Coronary artery (tissue), 2 donors: ENCODE results near the gene HBEGF.

Source experiments
- DNase-seq: peaks from one replicate; pipeline ENCODE4 v3.0.0-alpha.2; 2017; ENCODE audit warnings: low spot score
- H3K27ac ChIP-seq, 2 donors: fragments of 200-600 bp; sonication (generic); one replicate each; pipeline ENCODE4 v1.5.1; 2016 to 2019
- H3K4me3 ChIP-seq: fragments of 200-600 bp; sonication (generic); 2 replicates; pipeline ENCODE4 v1.5.1; 2016; ENCODE audit warnings: mild to moderate bottlenecking, moderate library complexity
- TF ChIP-seq, protein P1 (sequence below): fragments of 200-600 bp; sonication (generic); IDR thresholded peaks from one replicate; pipeline ENCODE4 v1.5.1; 2019; ENCODE audit warnings: antibody characterized with exemption

The HBEGF gene

DNA sequence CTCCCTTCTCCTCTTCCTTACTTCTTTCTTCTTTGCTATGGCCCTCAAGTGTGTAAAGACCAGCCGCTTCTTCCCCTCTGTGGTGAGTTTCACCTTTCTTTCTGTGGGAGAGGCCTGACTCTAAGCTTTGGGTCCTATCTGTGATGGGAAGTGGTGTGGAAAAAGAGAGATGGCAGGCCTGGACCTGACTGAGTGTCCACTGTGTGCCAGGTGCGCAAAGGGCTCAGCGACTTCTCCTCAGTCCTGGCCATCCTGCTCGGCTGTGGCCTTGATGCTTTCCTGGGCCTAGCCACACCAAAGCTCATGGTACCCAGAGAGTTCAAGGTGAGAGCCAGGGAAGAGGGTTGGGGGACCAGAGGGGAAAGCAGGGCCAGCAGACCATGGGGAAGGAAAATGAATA lies 19.5 kb upstream of the HBEGF start:
- DNase-seq = no peak
- H3K27ac ChIP-seq = no peak overlapping the region
- H3K4me3 ChIP-seq = no peak overlapping the region
- TF ChIP-seq, protein P1, sequence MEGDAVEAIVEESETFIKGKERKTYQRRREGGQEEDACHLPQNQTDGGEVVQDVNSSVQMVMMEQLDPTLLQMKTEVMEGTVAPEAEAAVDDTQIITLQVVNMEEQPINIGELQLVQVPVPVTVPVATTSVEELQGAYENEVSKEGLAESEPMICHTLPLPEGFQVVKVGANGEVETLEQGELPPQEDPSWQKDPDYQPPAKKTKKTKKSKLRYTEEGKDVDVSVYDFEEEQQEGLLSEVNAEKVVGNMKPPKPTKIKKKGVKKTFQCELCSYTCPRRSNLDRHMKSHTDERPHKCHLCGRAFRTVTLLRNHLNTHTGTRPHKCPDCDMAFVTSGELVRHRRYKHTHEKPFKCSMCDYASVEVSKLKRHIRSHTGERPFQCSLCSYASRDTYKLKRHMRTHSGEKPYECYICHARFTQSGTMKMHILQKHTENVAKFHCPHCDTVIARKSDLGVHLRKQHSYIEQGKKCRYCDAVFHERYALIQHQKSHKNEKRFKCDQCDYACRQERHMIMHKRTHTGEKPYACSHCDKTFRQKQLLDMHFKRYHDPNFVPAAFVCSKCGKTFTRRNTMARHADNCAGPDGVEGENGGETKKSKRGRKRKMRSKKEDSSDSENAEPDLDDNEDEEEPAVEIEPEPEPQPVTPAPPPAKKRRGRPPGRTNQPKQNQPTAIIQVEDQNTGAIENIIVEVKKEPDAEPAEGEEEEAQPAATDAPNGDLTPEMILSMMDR = no peak

DNA sequence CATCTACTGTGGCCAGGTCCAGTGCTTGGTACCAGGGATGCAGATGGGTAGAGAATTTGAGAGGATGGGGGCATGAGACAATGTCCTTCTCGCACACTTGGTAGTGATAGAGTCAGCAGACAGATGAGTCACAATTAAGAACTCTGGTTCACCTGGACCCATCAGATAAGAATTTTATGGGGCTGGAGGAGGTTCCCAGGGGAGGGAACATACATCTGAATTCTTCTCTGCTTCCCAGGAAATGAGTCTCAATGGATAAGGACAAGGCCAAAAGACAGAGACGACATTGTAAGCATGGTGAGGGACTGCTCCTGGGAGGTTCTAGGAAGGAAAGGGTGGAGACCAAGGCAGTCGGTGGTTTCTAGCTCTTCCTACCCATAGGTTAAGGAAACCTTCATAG lies 18.9 kb upstream of the HBEGF start:
- TF ChIP-seq, protein P1 = no peak
- H3K27ac ChIP-seq = no peak overlapping the region
- no peak for DNase-seq
- H3K4me3 ChIP-seq = no peak overlapping the region

DNA sequence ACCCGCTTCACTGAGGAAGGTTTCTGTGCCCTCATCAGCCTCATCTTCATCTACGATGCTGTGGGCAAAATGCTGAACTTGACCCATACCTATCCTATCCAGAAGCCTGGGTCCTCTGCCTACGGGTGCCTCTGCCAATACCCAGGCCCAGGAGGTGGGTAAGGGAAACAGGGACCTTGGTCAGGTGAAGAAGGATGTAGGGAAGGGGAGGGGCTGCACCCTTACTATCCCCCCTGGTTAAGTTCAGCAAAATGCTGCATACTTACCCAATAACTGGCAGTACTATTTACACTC lies 18.0 kb upstream of the HBEGF start:
- no peak overlapping the region for H3K4me3 ChIP-seq
- TF ChIP-seq, protein P1 = no peak
- no peak overlapping the region for H3K27ac ChIP-seq
- no peak for DNase-seq

DNA sequence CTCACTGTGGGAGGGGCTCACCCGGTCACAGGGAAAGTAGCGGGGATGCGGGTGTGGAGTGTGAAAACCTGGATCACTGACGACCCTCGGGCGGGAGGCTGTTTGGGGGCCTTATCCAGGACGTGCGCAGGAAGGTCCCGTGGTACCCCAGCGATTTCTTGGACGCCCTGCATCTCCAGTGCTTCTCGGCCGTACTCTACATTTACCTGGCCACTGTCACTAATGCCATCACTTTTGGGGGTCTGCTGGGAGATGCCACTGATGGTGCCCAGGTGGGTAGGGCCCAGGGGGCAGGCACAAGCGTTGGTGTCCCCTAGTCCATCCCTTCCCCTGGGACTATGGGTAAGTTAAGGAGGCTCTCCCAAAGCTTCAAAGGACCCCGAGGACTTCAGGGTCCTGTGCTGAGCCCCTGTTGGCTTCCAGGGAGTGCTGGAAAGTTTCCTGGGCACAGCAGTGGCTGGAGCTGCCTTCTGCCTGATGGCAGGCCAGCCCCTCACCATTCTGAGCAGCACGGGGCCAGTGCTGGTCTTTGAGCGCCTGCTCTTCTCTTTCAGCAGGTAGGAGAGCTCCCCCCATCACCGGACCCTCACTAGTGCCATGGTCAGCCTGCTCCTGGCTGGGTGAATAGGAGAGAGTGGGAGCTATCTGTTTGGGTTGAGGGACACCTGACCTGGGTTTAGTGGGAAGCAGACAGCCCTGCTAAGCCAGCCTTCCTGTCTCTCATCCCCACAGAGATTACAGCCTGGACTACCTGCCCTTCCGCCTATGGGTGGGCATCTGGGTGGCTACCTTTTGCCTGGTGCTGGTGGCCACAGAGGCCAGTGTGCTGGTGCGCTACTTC lies 17.4 kb upstream of the HBEGF start:
- no peak for DNase-seq
- TF ChIP-seq, protein P1 = no peak
- Histone ChIP-seq H3K27ac (no peak overlapping the region), H3K4me3 (peak overlapping the region; percentile 62)

DNA sequence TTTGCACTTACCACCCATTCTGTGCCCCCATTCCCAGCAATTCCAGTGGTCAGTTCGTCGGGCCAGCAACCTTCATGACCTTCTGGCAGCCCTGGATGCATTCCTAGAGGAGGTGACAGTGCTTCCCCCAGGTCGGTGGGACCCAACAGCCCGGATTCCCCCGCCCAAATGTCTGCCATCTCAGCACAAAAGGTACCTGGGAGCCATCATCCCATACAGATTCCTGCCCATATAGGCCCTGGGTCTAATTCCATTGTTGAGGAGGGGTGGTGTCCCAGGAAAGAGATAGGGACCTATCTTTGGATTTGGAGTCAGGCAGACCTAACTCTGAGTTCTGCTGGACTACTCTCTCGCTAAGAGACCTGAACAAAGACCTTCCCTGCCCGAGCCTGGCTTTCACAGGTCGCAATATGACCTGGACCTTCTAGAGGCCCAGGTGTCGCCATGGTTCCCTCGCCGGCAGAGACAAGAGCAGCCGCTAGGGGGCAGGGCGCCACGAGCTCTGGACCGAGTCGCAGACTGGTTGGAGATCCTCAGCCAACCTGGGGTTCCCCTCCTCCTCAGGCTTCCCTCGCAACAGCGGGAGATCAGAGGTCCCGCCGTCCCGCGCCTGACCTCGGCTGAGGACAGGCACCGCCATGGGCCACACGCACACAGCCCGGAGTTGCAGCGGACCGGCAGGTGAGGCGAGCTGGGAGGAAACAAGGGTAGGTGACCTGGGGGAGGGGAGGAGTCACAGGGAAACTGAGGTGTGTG lies 16.6 kb upstream of the HBEGF start:
- no peak overlapping the region for H3K27ac ChIP-seq
- no peak for DNase-seq
- TF ChIP-seq, protein P1 = peak; percentile 84
- peak overlapping the region; percentile 62 for H3K4me3 ChIP-seq

DNA sequence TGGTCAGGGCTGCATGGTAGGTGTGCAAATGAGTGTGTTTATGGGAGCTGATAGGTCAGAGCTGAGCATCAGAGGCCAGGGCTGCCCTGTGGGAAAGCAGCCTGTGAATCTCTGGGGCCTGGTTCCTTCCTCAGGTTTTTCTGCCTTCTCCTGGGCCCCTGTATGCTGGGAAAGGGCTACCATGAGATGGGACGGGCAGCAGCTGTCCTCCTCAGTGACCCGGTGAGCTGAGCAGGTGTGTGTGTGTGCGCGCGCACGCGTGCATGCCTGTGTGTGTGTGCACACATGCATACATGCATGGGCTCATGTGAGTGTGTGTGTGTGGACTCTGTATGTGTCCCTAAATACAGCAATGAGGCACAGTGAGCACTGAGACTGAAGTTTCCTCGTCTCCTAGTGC lies 15.9 kb upstream of the HBEGF start:
- H3K4me3 ChIP-seq = no peak overlapping the region
- no peak for DNase-seq
- H3K27ac ChIP-seq = no peak overlapping the region
- TF ChIP-seq, protein P1 = no peak

DNA sequence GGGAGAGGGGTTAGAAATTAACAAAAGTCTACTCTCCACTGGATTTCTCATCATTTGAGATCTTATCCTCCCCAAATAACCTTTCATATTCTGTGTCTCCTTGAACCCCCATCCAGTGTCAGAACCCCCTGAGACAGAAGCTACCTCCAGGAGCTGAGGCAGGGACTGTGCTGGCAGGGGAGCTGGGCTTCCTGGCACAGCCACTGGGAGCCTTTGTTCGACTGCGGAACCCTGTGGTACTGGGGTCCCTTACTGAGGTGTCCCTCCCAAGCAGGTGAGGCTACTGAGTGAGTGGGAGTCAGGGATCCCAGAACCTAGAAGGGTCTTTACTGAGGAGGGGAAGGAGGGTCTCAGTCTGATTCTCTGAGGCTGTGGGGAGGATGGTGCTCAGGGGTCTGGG lies 15.5 kb upstream of the HBEGF start:
- no peak for DNase-seq

More for the DNA sequence above, 15.5 kb upstream of the HBEGF start:
- TF ChIP-seq, protein P1 = no peak
- no peak overlapping the region for H3K4me3 ChIP-seq
- H3K27ac ChIP-seq = no peak overlapping the region
